GM12892 (cell line): ENCODE measurements around the gene YY2.

ENCODE experiments used
- POLR2A ChIP-seq: IDR thresholded peaks from 2 replicates; pipeline ENCODE4 v1.6.1; 2011; ENCODE audit warnings: low read depth, low read length, control low read depth
- POLR2AphosphoS5 ChIP-seq: IDR thresholded peaks from 2 replicates; pipeline ENCODE4 v1.6.1; 2011; ENCODE audit warnings: low read depth, low read length, control low read depth
- TAF1 ChIP-seq: IDR thresholded peaks from 2 replicates; pipeline ENCODE4 v1.6.1; 2011; ENCODE audit warnings: low read depth, mild to moderate bottlenecking, control low read depth, low read length, borderline replicate concordance

DNA sequence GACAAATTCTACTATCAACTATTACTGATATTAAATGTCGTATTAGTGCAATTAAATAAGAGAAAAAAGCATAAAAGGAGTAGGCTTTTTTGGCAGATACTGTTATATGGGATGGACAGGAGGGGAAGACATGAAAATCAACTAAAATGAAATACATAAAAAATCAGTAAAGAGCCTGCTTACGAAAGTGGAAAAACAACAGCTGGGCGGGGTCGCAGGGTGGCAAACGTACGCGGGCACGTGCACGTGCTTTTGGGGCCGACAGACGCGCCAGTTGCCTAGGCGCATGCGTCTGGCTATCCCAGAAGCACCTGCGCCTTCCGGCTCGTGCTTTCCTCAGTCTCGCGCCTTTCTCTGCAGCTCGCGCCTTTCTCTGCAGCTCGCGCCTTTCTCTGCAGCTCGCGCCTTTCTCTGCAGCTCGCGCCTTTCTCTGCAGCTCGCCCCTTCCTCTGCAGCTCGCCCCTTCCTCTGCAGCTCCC lies at the start of gene YY2:
- no peak for TF ChIP-seq POLR2A
- TF ChIP-seq POLR2AphosphoS5: no peak
- no peak for TF ChIP-seq TAF1
